Nephron progenitor cell (in vitro differentiated cells): ENCODE data around the gene STK11.
A peak's percentile ranks its signal among the peaks of the same experiment; 100 is the strongest.

Experiments
- DNase-seq: peaks from one replicate; pipeline ENCODE4 v3.0.0; 2021
- H3K27ac Mint-ChIP-seq: 2 replicates; pipeline ENCODE4 v1.8.0; 2021; ENCODE audit warnings: mild to moderate bottlenecking, moderate library complexity, mixed read lengths
- H3K27me3 Mint-ChIP-seq: 2 replicates; pipeline ENCODE4 v1.8.0; 2021; ENCODE audit warnings: mild to moderate bottlenecking, low read depth, mixed read lengths; ENCODE audit not compliant: poor library complexity
- H3K36me3 Mint-ChIP-seq: 2 replicates; pipeline ENCODE4 v1.8.0; 2021; ENCODE audit warnings: low read depth, mixed read lengths
- H3K4me1 Mint-ChIP-seq: 2 replicates; pipeline ENCODE4 v1.8.0; 2021; ENCODE audit warnings: mixed read lengths
- H3K4me3 Mint-ChIP-seq: 2 replicates; pipeline ENCODE4 v1.8.0; 2021; ENCODE audit warnings: mild to moderate bottlenecking, moderate library complexity, mixed read lengths
- H3K9me3 Mint-ChIP-seq: 2 replicates; pipeline ENCODE4 v1.8.0; 2021; ENCODE audit warnings: mild to moderate bottlenecking, moderate library complexity, mixed read lengths
- CTCF ChIP-seq: fragments of 200-600 bp; sonication (generic); IDR thresholded peaks from 2 replicates; pipeline ENCODE4 v1.5.0; 2021; ENCODE audit warnings: antibody characterized with exemption

Gene STK11

DNA sequence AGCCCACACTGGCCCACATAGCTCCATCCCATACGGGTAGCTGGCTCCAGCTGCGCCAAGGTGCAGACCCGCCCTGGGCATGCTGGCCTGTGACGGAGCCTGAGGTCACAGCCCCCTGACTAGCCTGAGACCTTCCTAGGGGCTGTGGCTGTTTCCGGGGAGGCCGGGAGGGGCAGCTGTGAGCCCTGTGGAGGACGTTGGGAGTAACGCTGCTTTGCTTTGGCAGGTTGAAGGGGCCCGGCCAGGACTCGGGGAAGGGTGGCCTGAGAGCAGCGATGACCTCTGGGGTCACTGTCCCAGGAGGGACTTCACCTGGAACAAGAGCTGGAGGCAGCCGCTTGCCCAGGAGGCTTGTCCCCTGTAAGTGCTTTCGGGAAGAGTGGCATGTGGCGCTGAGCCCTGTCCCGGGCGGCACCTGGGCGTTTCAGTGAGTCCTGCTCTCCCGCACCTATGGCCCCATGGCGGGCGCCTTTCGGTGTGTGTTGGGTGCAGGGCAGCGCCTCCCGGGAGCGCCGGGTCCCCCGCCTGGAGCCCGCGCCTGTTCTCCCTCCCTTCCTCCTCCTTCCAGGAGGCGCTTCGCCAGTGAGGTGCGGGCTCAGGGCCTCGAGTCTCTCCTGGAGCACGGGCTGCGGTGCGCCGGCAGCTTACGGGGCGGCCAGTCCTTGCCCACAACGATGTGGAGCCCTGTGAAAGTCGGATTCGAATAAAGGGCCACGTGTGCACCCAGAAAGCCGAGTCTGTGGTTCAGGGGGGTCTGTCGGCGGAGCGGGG, 68.7 kb downstream of the STK11 start:
- Mint-ChIP-seq H3K9me3 (no peaks in the 10 kb centered on the region), H3K4me3 (peak overlapping the region; percentile 72), H3K27me3 (peaks cover 3% of the 10 kb centered on the region), H3K36me3 (peaks cover 38% of the 10 kb centered on the region), H3K4me1 (peaks cover 54% of the 10 kb centered on the region), H3K27ac (peak overlapping the region; percentile 95)
- TF ChIP-seq CTCF, result no peak
- no peak for DNase-seq

- peaks cover 38% of the 10 kb centered on the region for H3K36me3 Mint-ChIP-seq
- H3K27ac Mint-ChIP-seq, result peak overlapping the region; percentile 94
- no peak for TF ChIP-seq CTCF
- DNase-seq, result no peak
- peaks cover 3% of the 10 kb centered on the region for H3K27me3 Mint-ChIP-seq
- peaks cover 56% of the 10 kb centered on the region for H3K4me1 Mint-ChIP-seq
- no peaks in the 10 kb centered on the region for H3K9me3 Mint-ChIP-seq
- H3K4me3 Mint-ChIP-seq, result peak overlapping the region; percentile 72
Measured at GRCh38 chr19:1274852-1275259, 69.3 kb downstream of the STK11 start.

DNA sequence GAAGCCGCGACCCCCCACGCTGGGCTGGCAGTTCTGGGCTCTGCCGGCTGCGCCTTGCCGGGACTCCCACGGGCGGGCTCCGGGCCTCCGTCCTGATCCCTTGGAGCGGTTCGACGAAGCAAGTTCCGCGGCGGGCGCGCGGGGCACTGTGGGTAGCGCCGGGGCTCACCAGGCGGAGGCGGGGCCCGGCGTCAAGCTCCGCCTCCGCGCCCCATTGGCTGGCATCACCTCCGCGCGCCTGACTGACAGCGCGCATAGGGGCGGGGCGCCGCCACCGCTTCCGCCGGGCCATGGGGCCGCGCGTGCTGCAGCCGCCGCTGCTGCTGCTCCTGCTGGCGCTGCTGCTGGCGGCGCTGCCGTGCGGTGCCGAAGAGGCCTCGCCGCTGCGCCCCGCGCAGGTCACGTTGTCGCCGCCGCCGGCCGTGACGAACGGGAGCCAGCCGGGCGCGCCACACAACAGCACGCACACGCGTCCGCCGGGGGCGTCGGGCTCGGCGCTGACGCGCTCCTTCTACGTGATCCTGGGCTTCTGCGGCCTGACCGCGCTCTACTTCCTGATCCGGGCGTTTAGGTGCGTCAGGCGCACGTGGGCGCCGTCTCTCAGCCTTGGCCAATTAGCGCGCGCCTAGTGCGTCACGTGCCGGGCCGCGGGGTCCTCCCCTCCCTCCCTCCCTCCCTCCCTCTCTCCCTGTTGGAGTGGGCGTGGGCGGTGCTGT, 69.8 kb downstream of the STK11 start, which contains the start of gene FAM174C:
Gene FAM174C, plus strand, starts transcription at position 271 of the 716 bp plus-strand sequence. Its CDS starts 20 bp downstream, at position 291.
- H3K9me3 Mint-ChIP-seq, result no peaks in the 10 kb centered on the region
- H3K36me3 Mint-ChIP-seq, result peaks cover 32% of the 10 kb centered on the region
- DNase-seq, result peak; percentile 93
- peaks cover 3% of the 10 kb centered on the region for H3K27me3 Mint-ChIP-seq
- H3K27ac Mint-ChIP-seq, result peak within 1 kb of the TSS; percentile 99
- H3K4me3 Mint-ChIP-seq, result peak within 1 kb of the TSS; percentile 85
- no peak for TF ChIP-seq CTCF
- H3K4me1 Mint-ChIP-seq, result peaks cover 56% of the 10 kb centered on the region

DNA sequence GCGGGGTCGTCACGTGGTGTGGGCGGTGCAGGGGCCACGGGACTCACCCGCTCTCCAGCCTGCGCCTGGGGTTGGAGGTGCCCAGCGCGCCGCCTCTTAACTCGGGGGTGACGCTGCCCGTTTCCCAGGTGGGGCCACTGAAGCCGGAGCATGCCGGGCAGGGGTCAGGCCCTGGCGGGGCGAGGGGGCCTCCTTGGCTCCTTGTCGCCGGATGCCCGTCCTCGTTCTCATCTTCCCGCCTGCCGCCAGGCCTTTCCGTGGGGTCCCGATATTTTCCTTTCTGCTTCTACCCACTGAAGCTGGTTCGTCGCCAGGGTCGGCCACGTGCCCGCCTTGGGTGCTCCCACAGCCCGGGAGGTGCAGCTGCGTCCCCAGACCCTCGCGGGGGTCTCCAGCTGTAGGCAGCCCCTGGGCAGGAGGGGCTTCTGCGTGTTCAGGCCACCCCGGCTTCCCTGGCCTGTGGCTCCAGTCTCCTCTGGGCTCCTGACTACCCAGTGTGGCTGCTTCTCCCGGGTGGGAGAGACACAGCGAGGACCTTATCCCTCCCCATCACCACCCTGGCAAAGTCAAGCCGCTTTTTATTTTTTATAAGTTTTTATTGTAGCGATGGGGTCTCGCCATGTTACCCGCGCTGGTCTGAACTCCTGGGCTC, 70.5 kb downstream of the STK11 start:
- peaks cover 3% of the 10 kb centered on the region for H3K27me3 Mint-ChIP-seq
- H3K4me3 Mint-ChIP-seq, result peak overlapping the region; percentile 85
- no peak for TF ChIP-seq CTCF
- H3K4me1 Mint-ChIP-seq, result peaks cover 52% of the 10 kb centered on the region
- H3K27ac Mint-ChIP-seq, result peak overlapping the region; percentile 99
- H3K9me3 Mint-ChIP-seq, result no peaks in the 10 kb centered on the region
- H3K36me3 Mint-ChIP-seq, result peaks cover 25% of the 10 kb centered on the region
- no peak for DNase-seq

DNA sequence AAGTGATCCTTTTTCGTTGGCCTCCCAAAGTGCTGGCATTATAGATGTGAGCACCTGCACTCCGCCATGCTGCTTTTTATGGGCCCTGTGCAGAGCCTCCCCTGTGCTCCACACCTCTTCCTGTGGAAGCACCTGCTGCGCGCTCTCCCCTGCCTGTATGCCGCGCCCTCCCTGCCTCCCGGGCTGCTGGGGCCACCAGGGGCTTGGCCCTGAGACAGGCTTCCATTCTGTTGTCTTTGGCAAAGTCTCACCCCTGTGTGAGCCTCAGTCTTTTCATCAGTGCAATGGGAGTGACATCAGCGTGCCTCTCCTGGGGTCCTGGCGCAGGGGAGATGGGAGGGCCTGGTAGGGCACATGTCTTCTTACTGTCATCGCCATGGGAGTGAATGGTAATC, 71.0 kb downstream of the STK11 start:
- H3K27ac Mint-ChIP-seq, result peak overlapping the region; percentile 95
- H3K4me3 Mint-ChIP-seq, result peak overlapping the region; percentile 74
- no peak for TF ChIP-seq CTCF
- H3K36me3 Mint-ChIP-seq, result peaks cover 22% of the 10 kb centered on the region
- no peak for DNase-seq
- H3K9me3 Mint-ChIP-seq, result no peaks in the 10 kb centered on the region
- peaks cover 6% of the 10 kb centered on the region for H3K27me3 Mint-ChIP-seq
- H3K4me1 Mint-ChIP-seq, result peaks cover 47% of the 10 kb centered on the region
